Stimulated activated CD4-positive, alpha-beta T cell treated with anti-CD3 and anti-CD28 coated beads, Interleukin-1b, Interleukin-23, amount 100 ng/mL, for 1 hour (primary cell): ENCODE measurements around the gene PPM1B.
"Not testable (repeated sequence)": the region's sequence is repeated elsewhere in the genome, so short reads cannot be mapped to it uniquely, and the experiment has no call there.

Source experiments
- DNase-seq, 2 donors: peaks; one replicate each; pipeline ENCODE4 v3.0.0-alpha.2; 2020; ENCODE audit warnings: low read depth in 2 of 2

The PPM1B gene

DNA sequence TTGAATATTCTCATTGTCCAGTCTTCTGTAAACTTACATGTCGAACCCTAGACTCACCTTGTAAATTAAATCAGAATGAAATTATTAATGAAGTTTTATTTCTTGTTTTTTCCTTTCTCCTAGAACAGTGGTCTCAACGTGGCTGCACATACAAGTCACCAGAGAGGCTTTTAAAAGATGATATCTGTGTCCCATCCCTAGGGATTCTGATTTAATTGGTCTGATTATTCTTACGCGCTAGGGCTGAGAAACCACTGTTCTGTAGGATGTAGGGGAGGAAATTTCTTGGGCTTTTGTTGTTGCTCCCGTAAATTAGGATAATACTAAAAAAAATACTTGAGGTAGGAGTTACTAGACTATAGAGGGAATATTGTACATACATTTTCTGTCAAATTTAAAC, 32.1 kb downstream of the PPM1B start:
- DNase-seq, result no peak

- DNase-seq, result no peak
Measured at GRCh38 chr2:44201648-44202165, 33.0 kb downstream of the PPM1B start.

GRCh38 chr2:44203542-44203941, 34.9 kb downstream of the PPM1B start:
- DNase-seq, result no peak

- no peak for DNase-seq
Measured at GRCh38 chr2:44205169-44205568, 36.5 kb downstream of the PPM1B start.

DNA sequence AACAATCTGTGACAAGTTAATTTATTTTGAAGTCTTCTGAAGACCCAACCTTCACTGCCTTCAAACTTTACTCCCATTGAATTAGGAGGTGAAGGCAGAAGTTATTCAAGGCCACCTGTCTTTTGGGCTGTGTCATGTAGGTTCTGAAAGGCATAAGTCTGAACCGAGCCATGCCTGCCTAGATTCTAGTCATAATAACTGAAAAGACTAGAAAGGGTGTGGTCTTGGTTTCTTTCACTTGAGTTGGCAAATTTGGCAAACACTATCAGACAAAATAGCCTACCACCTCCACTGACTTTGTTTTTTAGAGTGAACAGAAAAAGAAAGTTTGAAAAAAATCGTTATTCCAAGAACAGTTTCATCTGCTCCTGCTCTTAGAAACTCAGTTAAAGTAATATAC, 38.4 kb downstream of the PPM1B start:
- no peak for DNase-seq

GRCh38 chr2:44207648-44208047, 39.0 kb downstream of the PPM1B start:
- not testable (repeated sequence) for DNase-seq

DNA sequence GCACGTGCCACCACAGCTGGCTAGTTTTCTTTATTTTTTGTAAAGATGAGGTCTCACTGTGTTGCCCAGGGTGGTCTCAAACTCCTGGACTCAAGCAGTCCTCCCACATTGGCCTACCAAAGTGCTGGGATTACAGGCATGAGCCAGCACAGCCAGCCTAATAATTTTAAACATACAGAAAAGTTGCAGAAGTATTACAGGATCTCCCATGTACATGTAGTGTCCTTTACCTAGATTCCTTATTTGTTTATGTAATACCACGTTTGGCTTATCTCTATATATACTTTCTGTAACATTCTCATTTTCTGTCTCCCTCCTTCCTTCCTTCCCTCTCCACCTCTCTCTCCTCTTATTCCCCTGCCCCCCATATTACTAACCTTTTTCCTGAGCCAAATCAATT, 41.7 kb downstream of the PPM1B start:
- DNase-seq, result no peak

DNA sequence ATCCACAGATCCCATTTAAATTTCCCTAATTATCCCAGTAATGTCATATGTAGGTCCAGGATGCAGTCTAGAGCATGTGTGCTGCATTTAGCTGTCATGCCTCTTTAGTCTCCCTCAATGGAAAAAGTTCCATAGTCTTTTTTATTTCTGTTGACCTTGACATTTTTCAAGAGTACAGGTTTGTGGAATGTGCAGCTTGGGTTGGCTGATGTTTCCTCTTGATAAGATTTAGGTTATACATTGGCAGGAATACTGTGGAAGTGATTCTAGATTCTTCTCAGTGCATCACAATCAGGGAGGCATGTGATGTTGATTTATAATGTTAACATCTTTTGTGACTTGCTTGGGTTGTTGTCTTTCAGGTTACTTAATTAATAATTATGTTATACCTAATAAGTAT, 42.5 kb downstream of the PPM1B start:
- no peak for DNase-seq

DNA sequence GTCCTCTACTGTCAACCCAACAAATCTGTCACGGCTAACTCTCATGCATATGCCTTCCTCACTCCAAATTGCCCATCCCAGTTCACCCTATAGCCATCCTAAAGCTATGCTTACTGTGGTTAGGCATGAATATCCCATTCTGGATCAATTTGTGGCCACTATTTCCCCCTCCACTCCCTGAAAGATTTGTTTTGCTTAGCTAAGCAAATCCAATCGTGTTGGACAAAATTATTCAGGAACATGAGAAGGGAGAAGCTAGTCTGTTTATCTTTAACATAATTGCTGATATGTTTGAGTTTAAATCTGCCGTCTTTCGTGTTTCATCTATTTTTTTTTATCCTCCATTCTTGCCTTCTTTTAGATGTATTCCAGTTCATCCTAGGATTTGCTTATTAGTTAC, 43.6 kb downstream of the PPM1B start:
- DNase-seq, result no peak

- DNase-seq, result no peak
Measured at GRCh38 chr2:44215827-44216226, 47.2 kb downstream of the PPM1B start.

DNA sequence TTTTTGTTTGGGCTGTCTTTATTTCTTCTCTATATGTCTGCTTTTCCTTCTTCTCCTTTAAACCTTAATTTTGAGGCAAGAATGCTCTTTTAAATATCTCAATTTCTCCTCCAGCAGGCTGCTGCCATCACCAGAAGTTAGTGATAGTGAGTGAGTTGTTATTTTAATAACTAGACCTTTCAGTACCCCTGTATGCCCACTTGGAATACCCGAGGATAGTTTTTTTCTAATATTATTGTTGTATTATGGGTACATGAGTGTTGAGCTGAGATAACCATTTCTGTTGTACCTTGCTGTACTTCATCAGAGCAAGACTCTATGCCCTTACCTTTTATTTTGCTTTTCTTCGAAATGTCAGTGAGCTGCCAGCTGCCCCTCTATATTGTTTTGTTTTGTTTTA, 50.1 kb downstream of the PPM1B start:
- no peak for DNase-seq

DNA sequence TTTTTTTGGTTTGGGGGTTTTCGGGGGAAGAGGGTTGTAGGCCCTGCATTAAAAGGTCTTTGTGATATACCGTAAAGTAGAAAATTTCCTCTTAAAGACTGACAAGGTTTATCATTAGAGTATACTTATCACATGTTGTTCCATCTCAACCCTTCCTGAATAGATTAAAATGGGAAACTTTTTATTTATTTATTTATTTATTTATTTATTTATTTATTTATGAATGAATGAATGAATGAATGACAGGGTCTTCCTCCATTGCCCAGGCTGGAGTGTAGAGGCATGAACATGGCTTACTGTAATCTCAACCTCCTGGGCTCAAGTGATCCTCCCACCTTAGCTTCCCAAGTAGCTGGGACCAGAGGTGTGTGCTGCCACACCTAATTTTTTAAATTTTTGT, 58.1 kb downstream of the PPM1B start:
- DNase-seq, result no peak

DNA sequence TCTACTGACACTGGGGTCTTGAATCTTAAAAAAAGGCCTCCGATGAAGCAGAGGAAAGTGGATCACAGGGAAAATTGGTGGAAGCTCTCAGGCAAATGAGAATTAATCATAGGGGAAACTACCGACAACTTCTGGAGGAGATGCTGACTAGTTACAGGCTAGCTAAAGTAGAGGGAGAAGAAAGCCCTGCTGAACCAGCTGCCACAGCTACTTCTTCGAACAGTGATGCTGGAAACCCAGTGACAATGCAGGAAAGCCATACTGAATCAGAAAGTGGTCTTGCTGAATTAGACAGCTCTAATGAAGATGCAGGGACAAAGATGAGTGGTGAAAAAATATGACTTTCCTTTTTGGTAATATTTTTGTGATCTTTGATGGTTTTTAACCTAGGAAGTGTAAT, 61.7 kb downstream of the PPM1B start:
- no peak for DNase-seq

GRCh38 chr2:44233450-44234128, 64.9 kb downstream of the PPM1B start:
- DNase-seq, result no peak

DNA sequence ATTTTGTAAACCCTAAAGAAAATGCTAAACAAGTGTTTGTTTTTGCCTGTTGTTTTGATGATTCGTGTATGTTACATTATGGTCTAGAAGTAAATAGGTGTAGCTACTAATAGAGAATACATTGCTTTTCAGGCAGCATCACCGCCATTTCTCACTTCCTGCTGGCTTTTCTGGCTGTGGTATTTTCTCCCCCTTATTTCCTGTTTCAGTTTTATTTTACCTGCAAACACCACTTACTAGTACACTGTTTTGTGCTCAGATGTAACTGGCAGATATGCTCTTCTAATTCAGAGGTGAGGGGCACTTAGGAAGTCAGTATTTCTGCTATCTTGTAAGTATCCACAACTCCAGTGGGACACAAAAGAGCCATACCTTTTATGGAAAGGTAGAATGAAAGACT, 68.5 kb downstream of the PPM1B start:
- no peak for DNase-seq

DNA sequence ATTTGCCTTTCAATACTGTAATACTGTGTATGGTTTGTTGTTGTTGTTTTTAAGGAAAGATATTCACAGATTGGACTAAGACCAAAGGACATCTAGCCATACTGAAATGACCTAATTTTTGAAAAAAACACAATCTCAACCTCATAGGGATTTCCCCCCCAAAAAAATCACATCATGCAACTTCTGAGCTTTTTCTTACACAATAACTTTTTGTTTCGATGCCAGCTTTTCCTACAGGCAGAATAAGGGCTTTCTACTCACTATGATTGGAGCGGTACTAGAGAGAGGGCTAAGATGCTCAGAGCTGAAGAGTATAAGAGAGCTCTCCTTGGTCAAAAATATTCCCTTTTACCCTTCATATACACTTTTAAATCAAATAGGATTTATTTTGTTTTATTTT, 74.2 kb downstream of the PPM1B start:
- no peak for DNase-seq

GRCh38 chr2:44244135-44244871, 75.6 kb downstream of the PPM1B start:
- peak in 1 of 2 donors; percentile 7 for DNase-seq

GRCh38 chr2:44245083-44245861, 76.6 kb downstream of the PPM1B start:
- DNase-seq, result no peak

GRCh38 chr2:44246436-44246835, 77.8 kb downstream of the PPM1B start:
- no peak for DNase-seq

- DNase-seq, result no peak
Measured at GRCh38 chr2:44246840-44247369, 78.2 kb downstream of the PPM1B start.

GRCh38 chr2:44247924-44248323, 79.2 kb downstream of the PPM1B start:
- no peak for DNase-seq

GRCh38 chr2:44249269-44249668, 80.6 kb downstream of the PPM1B start:
- DNase-seq, result not testable (repeated sequence)
